GM21723 (cell line): Measurements from ENCODE around the gene ATF6.
"Not testable (repeated sequence)": the region's sequence is repeated elsewhere in the genome, so short reads cannot be mapped to it uniquely, and the experiment has no call there.

Experiments used
- ATAC-seq: cut with Tn5 transposase; IDR thresholded peaks from one replicate; pipeline ENCODE4 v1.9.1; 2021; ENCODE audit warnings: mild to moderate bottlenecking, moderate library complexity; ENCODE audit not compliant: unreplicated experiment

Gene ATF6

GRCh38 chr1:161773791-161774190 lies 7.7 kb downstream of the ATF6 start:
- no peak for ATAC-seq

GRCh38 chr1:161777261-161777660 lies 11.1 kb downstream of the ATF6 start:
- ATAC-seq, result no peak

GRCh38 chr1:161778522-161778921 lies 12.4 kb downstream of the ATF6 start:
- ATAC-seq, result no peak

GRCh38 chr1:161779393-161779792 lies 13.3 kb downstream of the ATF6 start:
- ATAC-seq, result no peak

- ATAC-seq, result peak; percentile 70
These were observed 15.9 kb downstream of the ATF6 start for GRCh38 chr1:161781995-161782394.

- ATAC-seq, result no peak
These were observed 16.8 kb downstream of the ATF6 start for GRCh38 chr1:161782886-161783285.

- no peak for ATAC-seq
These were observed 18.8 kb downstream of the ATF6 start for GRCh38 chr1:161784968-161785367.

GRCh38 chr1:161787355-161787754 lies 21.2 kb downstream of the ATF6 start:
- no peak for ATAC-seq

- ATAC-seq, result no peak
These were observed 24.6 kb downstream of the ATF6 start for GRCh38 chr1:161790587-161791317.

- ATAC-seq, result no peak
These were observed 26.0 kb downstream of the ATF6 start for GRCh38 chr1:161791904-161792655.

- peak; percentile 65 for ATAC-seq
These were observed 26.6 kb downstream of the ATF6 start for GRCh38 chr1:161792740-161793139.

GRCh38 chr1:161799792-161800191 lies 33.7 kb downstream of the ATF6 start:
- no peak for ATAC-seq

GRCh38 chr1:161801955-161802354 lies 35.8 kb downstream of the ATF6 start:
- ATAC-seq, result no peak

- ATAC-seq, result no peak
These were observed 37.1 kb downstream of the ATF6 start for GRCh38 chr1:161803181-161803580.

GRCh38 chr1:161805399-161806197 lies 39.5 kb downstream of the ATF6 start:
- ATAC-seq, result no peak

- not testable (repeated sequence) for ATAC-seq
These were observed 43.1 kb downstream of the ATF6 start for GRCh38 chr1:161809202-161809601.

- ATAC-seq, result not testable (repeated sequence)
These were observed 43.5 kb downstream of the ATF6 start for GRCh38 chr1:161809656-161810055.

- no peak for ATAC-seq
These were observed 44.7 kb downstream of the ATF6 start for GRCh38 chr1:161810780-161811179.

- ATAC-seq, result no peak
These were observed 50.1 kb downstream of the ATF6 start for GRCh38 chr1:161816201-161816600.

- ATAC-seq, result no peak
These were observed 51.1 kb downstream of the ATF6 start for GRCh38 chr1:161817176-161817730.

GRCh38 chr1:161820914-161821313 lies 54.8 kb downstream of the ATF6 start:
- no peak for ATAC-seq
